ENCODE results near the gene SMC3.

Gene SMC3

GRCh38 chr10:110652475-110653118 is 85.1 kb downstream of the SMC3 start:
- DNase-seq: no peak
- in situ Hi-C loops (cut with HindIII; ENCODE audit: low pct_ligation_motif_present, low pct_unique_long_range_greater_than_20kb, low sequenced_read_pairs): no loop called here
